Bronchial epithelial cell (primary cell): Measurements from ENCODE around the gene BMERB1. TPM values are rescaled to one million over a fixed set of nuclear protein-coding genes. Genes with fewer than 3 reads are reported as not detected.

ENCODE experiments used
- DNase-seq: peaks from one replicate; pipeline ENCODE4 v3.0.0-alpha.2; 2010; ENCODE audit warnings: low read depth
- FAIRE-seq: peaks from 2 replicates; lab custom pipeline; 2011; peaks lifted over from hg19 to GRCh38; lab: Jason Lieb, UNC
- H3K27me3 ChIP-seq: 2 replicates; pipeline ENCODE4 v1.5.1; 2011; ENCODE audit warnings: low read length; ENCODE audit not compliant: control insufficient read depth, insufficient read depth
- H3K36me3 ChIP-seq: 2 replicates; pipeline ENCODE4 v1.5.1; 2011; ENCODE audit warnings: low read length; ENCODE audit not compliant: control insufficient read depth, insufficient read depth
- H3K4me3 ChIP-seq: 2 replicates; pipeline ENCODE4 v1.5.1; 2011; ENCODE audit warnings: mild to moderate bottlenecking, low read depth, low read length, control low read depth
- total RNA-seq: library from RNA; depleted of rRNA; stranded (reverse); fragments of >200 nt; gene quantifications from 2 replicates; pipeline ENCODE4 v1.2.1, GENCODE V29; 2014
- TF ChIP-seq, protein P1 (sequence below): IDR thresholded peaks from 2 replicates; pipeline ENCODE4 v1.5.1; 2011; ENCODE audit warnings: mild to moderate bottlenecking, moderate library complexity, low read length, control low read depth, inconsistent platforms; ENCODE audit not compliant: insufficient read depth, severe bottlenecking

BMERB1 gene
- total RNA-seq, 1 donor from 2014 or later = 8.4 TPM

DNA sequence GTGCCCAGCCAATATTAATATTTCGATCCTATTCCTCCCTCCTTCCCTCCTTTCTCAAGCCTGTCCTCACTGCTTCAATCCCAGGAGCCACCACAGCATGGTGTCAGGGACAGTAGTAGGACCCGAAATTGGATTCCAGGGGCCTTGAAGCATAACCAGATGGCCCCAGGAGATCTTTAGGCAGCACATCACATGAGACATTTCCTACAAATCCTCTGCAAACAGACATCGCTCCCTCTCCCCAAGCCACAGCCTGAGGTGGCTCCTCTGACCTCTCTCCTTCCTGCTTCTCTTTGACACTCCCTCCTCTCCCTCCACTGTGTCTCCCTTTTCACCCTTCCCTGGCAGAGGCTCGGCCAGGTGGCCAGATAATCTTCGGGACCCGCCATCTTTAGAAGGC, 76.6 kb downstream of the BMERB1 start:
- Histone ChIP-seq H3K27me3 (no peaks in the 10 kb centered on the region), H3K36me3 (no peaks in the 10 kb centered on the region), H3K4me3 (no peak overlapping the region)
- DNase-seq = no peak
- no peak for FAIRE-seq
- TF ChIP-seq, protein P1, sequence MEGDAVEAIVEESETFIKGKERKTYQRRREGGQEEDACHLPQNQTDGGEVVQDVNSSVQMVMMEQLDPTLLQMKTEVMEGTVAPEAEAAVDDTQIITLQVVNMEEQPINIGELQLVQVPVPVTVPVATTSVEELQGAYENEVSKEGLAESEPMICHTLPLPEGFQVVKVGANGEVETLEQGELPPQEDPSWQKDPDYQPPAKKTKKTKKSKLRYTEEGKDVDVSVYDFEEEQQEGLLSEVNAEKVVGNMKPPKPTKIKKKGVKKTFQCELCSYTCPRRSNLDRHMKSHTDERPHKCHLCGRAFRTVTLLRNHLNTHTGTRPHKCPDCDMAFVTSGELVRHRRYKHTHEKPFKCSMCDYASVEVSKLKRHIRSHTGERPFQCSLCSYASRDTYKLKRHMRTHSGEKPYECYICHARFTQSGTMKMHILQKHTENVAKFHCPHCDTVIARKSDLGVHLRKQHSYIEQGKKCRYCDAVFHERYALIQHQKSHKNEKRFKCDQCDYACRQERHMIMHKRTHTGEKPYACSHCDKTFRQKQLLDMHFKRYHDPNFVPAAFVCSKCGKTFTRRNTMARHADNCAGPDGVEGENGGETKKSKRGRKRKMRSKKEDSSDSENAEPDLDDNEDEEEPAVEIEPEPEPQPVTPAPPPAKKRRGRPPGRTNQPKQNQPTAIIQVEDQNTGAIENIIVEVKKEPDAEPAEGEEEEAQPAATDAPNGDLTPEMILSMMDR = no peak

DNA sequence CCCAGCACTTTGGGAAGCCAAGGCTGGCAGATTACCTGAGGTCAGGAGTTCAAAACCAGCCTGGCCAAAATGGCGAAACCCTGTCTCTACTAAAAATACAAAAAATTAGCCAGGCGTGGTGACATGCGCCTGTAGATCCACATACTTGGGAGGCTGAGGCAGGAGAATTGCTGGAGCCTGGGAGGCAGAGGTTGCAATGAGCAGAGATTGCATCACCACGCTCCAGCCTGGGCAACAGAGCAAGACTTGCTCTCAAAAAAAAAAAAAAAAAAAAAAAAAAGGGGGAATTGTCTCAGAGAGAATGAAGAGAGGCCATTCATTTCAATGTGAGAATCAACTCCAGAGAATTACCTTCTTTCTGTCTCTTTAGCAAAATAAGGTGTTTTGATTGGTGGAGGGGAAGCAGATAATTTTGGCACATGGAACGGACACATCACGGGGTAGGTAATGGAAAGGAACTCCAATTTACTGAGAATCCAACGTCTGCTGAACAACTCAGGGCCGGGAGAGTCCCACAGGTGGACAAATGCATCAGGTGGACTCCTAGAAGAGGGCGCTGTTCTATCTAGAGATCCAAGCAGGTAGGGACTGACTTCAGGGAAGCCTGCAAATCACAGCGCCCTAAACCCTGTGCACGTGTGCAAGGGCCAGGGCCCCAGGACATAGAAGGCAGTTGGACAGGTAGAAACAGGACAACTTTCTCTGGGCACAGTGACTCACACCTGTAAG, 77.5 kb downstream of the BMERB1 start:
- Histone ChIP-seq H3K27me3 (no peaks in the 10 kb centered on the region), H3K36me3 (no peaks in the 10 kb centered on the region), H3K4me3 (no peak overlapping the region)
- TF ChIP-seq, protein P1 = no peak
- FAIRE-seq (no peak), DNase-seq (no peak)

DNA sequence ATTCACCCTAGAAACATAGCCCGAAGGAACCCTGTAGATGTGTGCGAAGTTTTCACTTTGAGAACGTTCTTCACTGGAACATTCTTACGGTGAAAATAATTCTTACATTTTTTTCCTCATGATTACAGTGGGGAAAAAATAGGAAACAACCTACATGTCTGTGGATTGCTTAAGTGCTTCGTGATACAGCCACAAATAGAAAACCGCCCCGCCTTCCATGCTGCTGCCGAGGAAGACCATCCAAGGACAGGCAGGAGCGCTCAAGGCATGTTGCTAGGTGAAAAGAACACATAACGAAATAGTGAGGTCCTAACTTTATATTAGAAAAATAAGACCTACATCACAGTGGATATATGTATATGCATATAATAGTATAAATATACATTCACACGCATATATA, 78.8 kb downstream of the BMERB1 start:
- DNase-seq (no peak), FAIRE-seq (no peak)
- TF ChIP-seq, protein P1 = no peak
- Histone ChIP-seq H3K36me3 (no peaks in the 10 kb centered on the region), H3K27me3 (no peaks in the 10 kb centered on the region), H3K4me3 (no peak overlapping the region)

DNA sequence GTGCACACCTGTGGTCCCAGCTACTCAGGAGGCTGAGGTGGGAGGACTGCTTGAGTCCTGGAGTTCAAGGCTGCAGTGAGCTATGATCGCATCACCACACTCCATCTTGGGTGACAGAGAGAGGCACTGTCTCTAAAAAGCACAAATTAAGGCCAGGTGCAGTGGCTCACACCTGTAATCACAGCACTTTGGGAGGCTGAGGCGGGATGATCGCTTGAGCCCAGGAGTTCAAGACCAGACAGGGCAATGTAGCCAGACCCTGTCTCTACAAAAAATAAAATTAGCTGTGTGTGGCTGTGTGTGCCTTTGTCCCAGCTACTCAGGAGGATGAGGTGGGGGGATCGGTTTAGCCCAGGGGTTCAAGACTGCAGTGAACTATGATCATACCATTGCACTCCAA, 81.6 kb downstream of the BMERB1 start:
- FAIRE-seq = no peak
- H3K4me3 ChIP-seq = no peak overlapping the region

DNA sequence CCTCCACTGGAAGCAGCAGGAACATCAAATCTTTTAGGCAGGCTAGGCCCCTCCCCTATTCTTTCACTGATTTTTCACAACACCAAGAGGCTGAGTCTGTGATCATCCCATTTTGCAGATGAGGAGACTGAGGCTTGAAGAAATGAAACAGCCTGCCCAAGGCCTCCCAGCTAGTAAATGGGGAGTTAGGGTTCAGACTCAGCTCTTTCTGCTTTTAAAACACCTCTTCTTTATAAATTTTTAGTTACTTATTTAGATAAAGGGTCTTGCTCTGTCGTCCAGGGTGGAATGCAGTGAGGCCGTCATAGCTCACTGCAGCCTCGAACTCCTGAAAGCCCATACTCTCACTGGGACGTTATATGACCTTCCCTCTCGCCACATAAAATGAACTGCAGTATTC, 82.2 kb downstream of the BMERB1 start:
- H3K27me3 ChIP-seq = no peaks in the 10 kb centered on the region
- no peak overlapping the region for H3K4me3 ChIP-seq
- TF ChIP-seq, protein P1 = no peak
- H3K36me3 ChIP-seq = no peaks in the 10 kb centered on the region
- FAIRE-seq (no peak), DNase-seq (no peak)

More for the DNA sequence above, 81.6 kb downstream of the BMERB1 start:
- no peak for DNase-seq
- Histone ChIP-seq H3K27me3 (no peaks in the 10 kb centered on the region), H3K36me3 (no peaks in the 10 kb centered on the region)
- TF ChIP-seq, protein P1 = no peak
